ENCODE data around the gene GGCT. TPM values are rescaled to one million over a fixed set of nuclear protein-coding genes. Genes with fewer than 3 reads are reported as not detected.
A peak's percentile ranks its signal among the peaks of the same experiment; 100 is the strongest.

GGCT gene
- total and polyA plus RNA-seq, 2 donors from 2014 or later: 23.8 to 70.1 TPM

DNA sequence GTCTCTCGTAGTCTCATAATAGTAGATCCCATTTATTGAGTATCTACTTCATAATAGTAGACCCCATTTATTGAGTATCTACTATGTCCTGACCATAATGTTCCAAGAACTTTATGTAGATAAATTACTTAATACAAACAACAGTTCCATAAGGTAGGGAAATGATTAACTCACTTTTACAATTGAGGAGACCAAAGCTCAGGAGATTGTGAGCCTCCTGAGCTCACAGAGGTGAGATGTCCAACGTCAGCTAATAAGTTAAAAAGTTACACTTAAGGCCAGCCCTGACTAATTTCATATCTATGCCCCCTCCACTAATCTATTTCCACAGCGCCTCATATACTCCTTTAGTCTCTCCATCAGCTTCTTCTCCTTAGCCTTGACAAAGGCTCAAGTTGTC, 17.5 kb upstream of the GGCT start:
- Histone ChIP-seq H3K4me3 (ENCODE audit: low read length in 3 of 3) (peak overlapping the region in 1 of 3 donors; percentile 1), H3K27me3 (ENCODE audit: control insufficient read depth, insufficient read depth, low read length) (no peaks in the 10 kb centered on the region), H3K27ac (ENCODE audit: low read depth in 2 of 2, low read length in 2 of 2) (no peak overlapping the region), H3K9me3 (ENCODE audit: control insufficient read depth in 2 of 3, insufficient read depth in 1 of 3, low read length in 3 of 3) (no peaks in the 10 kb centered on the region), H3K9ac (ENCODE audit: low read length in 3 of 3) (no peak overlapping the region), H3K36me3 (ENCODE audit: control insufficient read depth in 2 of 3, insufficient read depth in 3 of 3, low read length in 3 of 3) (no peaks in the 10 kb centered on the region), H3K4me1 (ENCODE audit: control insufficient read depth in 2 of 3, insufficient read depth in 2 of 3, low read depth in 1 of 3, low read length in 3 of 3) (peaks cover 0 to 5% (median 2%) of the 10 kb centered on the region in 3 donors)
- DNase-seq (no peak), FAIRE-seq (no peak)
- intact Hi-C loops (cut with DNase I): no loop called here
- TF ChIP-seq, protein P1, sequence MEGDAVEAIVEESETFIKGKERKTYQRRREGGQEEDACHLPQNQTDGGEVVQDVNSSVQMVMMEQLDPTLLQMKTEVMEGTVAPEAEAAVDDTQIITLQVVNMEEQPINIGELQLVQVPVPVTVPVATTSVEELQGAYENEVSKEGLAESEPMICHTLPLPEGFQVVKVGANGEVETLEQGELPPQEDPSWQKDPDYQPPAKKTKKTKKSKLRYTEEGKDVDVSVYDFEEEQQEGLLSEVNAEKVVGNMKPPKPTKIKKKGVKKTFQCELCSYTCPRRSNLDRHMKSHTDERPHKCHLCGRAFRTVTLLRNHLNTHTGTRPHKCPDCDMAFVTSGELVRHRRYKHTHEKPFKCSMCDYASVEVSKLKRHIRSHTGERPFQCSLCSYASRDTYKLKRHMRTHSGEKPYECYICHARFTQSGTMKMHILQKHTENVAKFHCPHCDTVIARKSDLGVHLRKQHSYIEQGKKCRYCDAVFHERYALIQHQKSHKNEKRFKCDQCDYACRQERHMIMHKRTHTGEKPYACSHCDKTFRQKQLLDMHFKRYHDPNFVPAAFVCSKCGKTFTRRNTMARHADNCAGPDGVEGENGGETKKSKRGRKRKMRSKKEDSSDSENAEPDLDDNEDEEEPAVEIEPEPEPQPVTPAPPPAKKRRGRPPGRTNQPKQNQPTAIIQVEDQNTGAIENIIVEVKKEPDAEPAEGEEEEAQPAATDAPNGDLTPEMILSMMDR (IDR thresholded peaks at IDR 0.05; ENCODE audit: borderline replicate concordance, extremely low read depth, insufficient read depth): no peak

DNA sequence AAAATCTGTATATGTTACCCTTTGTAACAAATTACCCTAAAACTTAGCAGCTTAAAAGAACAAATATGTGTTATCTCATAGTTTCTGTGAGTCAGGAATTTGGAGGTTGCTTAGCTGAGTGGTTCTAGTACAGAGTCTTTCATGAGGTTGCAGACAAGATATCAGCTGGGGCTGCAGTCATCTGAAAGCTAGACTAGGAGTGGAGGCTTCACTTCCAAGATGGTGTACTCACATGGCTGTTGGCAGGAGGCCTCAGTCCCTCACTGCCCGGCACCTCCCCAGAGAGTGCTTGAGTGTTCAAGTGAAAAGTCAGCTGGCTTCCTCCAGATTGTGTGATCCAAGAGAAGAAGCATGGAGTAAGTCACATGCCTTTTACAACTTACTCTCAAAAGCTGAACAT, 16.9 kb upstream of the GGCT start:
- FAIRE-seq (no peak), DNase-seq (no peak)
- TF ChIP-seq, protein P1 (IDR thresholded peaks at IDR 0.05; ENCODE audit: borderline replicate concordance, extremely low read depth, insufficient read depth): no peak
- intact Hi-C loops (cut with DNase I): no loop called here
- Histone ChIP-seq H3K27me3 (ENCODE audit: control insufficient read depth, insufficient read depth, low read length) (no peaks in the 10 kb centered on the region), H3K9ac (ENCODE audit: low read length in 3 of 3) (no peak overlapping the region), H3K9me3 (ENCODE audit: control insufficient read depth in 2 of 3, insufficient read depth in 1 of 3, low read length in 3 of 3) (no peaks in the 10 kb centered on the region), H3K4me3 (ENCODE audit: low read length in 3 of 3) (peak overlapping the region in 1 of 3 donors; percentile 1), H3K36me3 (ENCODE audit: control insufficient read depth in 2 of 3, insufficient read depth in 3 of 3, low read length in 3 of 3) (no peaks in the 10 kb centered on the region), H3K4me1 (ENCODE audit: control insufficient read depth in 2 of 3, insufficient read depth in 2 of 3, low read depth in 1 of 3, low read length in 3 of 3) (peaks cover 0 to 5% (median 2%) of the 10 kb centered on the region in 3 donors), H3K27ac (ENCODE audit: low read depth in 2 of 2, low read length in 2 of 2) (no peak overlapping the region)

DNA sequence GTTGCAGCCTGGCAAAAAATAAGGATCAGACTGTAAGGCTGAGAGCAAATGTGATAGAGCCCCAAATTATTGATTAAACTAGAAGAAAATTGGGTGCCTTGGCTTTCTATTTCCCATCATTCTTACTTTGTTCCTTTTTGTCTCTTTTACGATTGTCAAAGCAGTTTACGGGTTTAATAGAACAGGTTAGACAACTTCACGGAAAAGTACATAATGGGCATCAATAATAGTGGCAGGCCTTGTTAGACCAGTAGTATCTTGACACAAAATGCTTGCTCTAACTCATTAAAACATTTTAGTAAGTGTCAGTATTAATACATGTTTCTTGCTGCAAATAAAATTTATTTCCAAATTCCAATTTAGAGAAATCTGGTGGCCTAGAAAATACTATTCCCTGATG, 14.5 kb upstream of the GGCT start:
- no peak for DNase-seq
- FAIRE-seq: no peak

More for the DNA sequence above, 14.5 kb upstream of the GGCT start:
- H3K9ac ChIP-seq (ENCODE audit: low read length in 3 of 3): no peak overlapping the region
- H3K4me1 ChIP-seq (ENCODE audit: control insufficient read depth in 2 of 3, insufficient read depth in 2 of 3, low read depth in 1 of 3, low read length in 3 of 3): peaks cover 0 to 5% (median 2%) of the 10 kb centered on the region in 3 donors
- no peaks in the 10 kb centered on the region for H3K9me3 ChIP-seq (ENCODE audit: control insufficient read depth in 2 of 3, insufficient read depth in 1 of 3, low read length in 3 of 3)
- no peaks in the 10 kb centered on the region for H3K36me3 ChIP-seq (ENCODE audit: control insufficient read depth in 2 of 3, insufficient read depth in 3 of 3, low read length in 3 of 3)
- TF ChIP-seq, protein P1 (IDR thresholded peaks at IDR 0.05; ENCODE audit: borderline replicate concordance, extremely low read depth, insufficient read depth): no peak
- intact Hi-C loops (cut with DNase I): no loop called here
- no peak overlapping the region for H3K27ac ChIP-seq (ENCODE audit: low read depth in 2 of 2, low read length in 2 of 2)
- H3K4me3 ChIP-seq (ENCODE audit: low read length in 3 of 3): no peak overlapping the region
- H3K27me3 ChIP-seq (ENCODE audit: control insufficient read depth, insufficient read depth, low read length): no peaks in the 10 kb centered on the region
